AG09309 (cell line): ENCODE measurements around the gene OLIG1.

Source experiments
- DNase-seq: peaks from one replicate; pipeline ENCODE4 v3.0.0-alpha.2; 2010; ENCODE audit warnings: low read depth
- H3K4me3 ChIP-seq: 2 replicates; pipeline ENCODE4 v1.5.1; 2011; ENCODE audit warnings: mild to moderate bottlenecking, low read depth, low read length, moderate library complexity; ENCODE audit not compliant: control insufficient read depth
- CTCF ChIP-seq: IDR thresholded peaks from 2 replicates; pipeline ENCODE4 v1.5.1; 2011; ENCODE audit warnings: mild to moderate bottlenecking, low read depth, low read length, inconsistent platforms; ENCODE audit not compliant: insufficient read depth, control insufficient read depth; ENCODE audit errors: missing control alignments

OLIG1 gene

GRCh38 chr21:33101300-33101911 is 31.5 kb downstream of the OLIG1 start:
- no peak for DNase-seq
- no peak overlapping the region for H3K4me3 ChIP-seq
- TF ChIP-seq CTCF = no peak

DNA sequence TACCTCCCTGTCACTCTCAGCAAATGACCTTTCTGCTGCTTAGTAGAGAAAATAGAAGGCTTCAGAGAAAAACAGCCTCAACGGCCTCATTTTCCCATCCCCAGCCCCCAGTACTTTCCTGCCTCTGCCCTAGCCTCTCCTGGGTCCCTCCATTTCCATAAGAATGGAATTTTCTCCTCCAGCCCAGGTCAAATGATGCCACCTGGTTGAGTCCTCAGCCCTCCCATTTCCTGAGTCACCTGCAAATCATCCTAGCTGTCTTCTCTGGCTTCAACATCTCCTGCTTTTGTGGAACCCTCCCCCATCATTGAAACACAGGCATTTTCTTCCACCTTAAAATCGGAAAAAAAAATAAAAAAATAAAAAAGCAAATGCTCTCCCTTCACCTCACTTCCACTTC is 35.1 kb downstream of the OLIG1 start:
- H3K4me3 ChIP-seq = no peak overlapping the region
- TF ChIP-seq CTCF = no peak
- DNase-seq = no peak

DNA sequence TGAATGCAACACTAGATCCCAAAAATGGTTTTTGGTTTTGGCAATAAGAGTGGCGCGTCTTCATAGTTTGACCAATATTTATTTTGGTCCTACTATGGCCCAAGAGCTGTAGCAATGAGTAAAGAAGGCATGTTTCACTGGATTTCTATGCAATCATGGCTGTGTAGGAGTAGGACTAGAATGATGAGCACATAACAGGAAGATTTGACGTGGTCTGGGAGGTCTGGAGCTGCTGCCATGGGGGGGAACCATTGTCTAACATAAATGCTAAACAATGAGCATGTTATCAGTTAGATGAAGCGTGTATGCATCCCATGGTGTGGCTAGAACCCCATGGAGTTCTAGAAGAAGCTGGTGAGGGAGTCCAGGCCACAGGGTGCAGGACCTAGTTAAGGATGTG is 38.3 kb downstream of the OLIG1 start:
- DNase-seq = no peak
- TF ChIP-seq CTCF = no peak
- H3K4me3 ChIP-seq = no peak overlapping the region

DNA sequence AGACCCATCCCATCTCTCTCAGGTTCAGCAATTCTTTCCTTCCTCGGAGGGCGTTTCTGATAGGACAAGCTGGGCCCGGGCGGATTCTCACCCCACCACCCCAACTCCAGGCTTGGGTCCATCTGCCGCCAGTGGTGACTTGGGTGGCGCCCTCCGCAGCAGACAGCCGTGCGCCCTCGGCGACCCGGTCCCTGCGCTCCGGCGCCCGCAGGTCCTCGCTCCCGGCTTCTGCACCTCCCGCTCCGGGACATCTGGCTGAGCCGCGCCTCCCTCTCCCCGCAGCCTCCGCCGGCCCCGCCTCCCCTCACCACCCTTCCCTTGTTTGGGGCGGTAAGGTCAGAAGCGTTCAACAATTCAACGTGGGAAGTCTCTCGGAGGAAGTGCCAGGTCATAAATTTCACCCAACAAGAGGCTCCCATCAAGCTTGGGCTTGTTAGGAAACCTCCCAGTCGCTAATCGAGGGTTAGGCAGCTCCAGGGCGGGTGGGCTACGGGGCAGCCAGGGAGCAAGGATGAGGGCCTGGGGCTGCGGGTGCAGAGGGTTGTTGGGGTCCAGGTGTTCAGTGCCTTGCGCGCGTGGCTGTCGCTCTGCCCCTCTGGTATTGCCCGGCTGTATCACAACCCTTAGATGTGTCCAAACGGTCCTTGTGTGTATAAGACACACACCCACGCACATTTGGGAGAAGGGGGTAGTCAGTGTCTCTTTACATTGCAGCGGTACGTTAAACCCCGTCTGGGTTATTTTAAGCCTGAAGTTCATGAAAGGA is 39.8 kb downstream of the OLIG1 start:
- DNase-seq = no peak
- no peak overlapping the region for H3K4me3 ChIP-seq
- TF ChIP-seq CTCF = no peak

- DNase-seq = no peak
- H3K4me3 ChIP-seq = no peak overlapping the region
- no peak for TF ChIP-seq CTCF
Observed at GRCh38 chr21:33110340-33110715, 40.4 kb downstream of the OLIG1 start.

DNA sequence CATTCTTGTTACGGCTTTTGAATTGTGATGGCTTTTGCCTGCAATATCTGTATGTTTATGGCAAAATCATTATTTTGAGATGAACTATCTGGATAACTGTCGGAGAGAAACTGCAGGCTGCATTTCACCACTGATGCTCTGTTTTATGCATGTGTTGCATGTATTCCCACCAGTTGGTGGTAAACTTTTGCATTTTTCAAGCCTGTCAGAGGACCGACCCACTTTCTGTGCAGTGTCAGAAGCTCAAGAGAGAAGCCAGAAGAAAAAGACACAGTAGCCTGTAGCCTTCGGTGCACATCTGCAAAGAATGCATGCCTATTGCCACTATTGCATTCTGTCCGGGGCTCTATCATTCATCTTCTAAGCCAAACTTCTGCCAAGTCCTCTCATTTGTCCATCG is 41.6 kb downstream of the OLIG1 start:
- TF ChIP-seq CTCF = no peak
- no peak for DNase-seq

More for the DNA sequence above, 41.6 kb downstream of the OLIG1 start:
- H3K4me3 ChIP-seq = no peak overlapping the region
